Measurements from ENCODE around the gene PTPRT.

The PTPRT gene

GRCh38 chr20:42161228-42161829, 1028.4 kb downstream of the PTPRT start:
- no peak for DNase-seq

DNA sequence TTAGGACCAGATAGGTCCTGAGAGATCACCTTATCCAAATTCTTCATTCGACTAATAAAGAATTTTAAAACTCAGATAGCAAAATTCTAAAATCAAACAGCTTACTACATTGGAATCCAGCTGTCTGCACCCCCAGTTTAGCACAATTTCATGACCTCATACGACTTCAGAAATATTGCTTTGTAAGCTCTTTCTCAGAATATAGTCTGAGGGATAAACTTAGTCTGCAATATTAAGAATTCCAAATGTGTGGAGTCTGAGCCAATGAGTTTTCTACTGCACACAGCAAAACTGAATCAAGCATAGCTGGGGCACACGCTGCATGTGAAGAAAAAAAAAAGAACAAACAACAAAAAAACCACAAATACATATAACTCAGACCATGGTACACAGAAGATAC, 1029.9 kb downstream of the PTPRT start:
- no peak for DNase-seq

DNA sequence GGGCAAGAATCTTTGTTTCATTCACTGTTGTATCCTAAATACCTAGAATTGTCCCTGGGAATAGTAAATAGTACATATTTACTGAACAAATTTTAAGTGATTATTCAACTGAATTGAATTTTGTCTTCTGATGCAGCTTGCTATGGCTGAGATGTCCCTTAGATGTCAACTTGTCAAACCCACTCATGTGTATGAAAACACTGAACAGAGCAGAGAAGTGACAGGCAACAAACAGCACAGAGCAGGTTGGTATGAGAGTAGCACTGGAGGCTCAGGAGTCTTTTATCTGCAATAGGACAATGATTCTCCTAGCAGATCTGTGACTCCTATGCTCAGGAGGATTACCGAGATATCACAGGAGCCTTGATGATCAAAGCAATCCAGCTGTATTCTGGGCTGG, 1031.4 kb downstream of the PTPRT start:
- no peak for DNase-seq

GRCh38 chr20:42155586-42155985, 1034.1 kb downstream of the PTPRT start:
- no peak for DNase-seq

- DNase-seq: no peak
Observed at GRCh38 chr20:42152575-42152974, 1037.1 kb downstream of the PTPRT start.

DNA sequence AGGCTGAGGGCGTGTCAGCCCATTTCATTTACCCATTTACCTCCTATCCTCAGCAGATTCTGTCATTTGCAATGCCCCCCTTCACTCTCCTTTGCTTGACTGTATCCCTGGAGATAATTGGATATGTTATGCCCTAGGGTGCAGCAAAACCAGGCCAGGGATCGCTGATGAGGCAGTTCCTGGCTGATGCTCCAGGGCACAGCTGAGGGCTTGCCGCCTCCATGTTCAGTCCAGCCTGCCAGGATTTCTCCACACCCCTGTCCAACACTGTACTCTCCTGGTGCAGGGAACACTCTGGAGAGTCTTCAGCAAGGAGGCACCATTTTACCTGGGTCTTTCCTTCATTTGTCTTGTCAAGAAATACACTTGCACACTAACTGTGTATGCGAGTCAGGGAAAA, 1039.5 kb downstream of the PTPRT start:
- DNase-seq: no peak

- DNase-seq: no peak
Observed at GRCh38 chr20:42138729-42139128, 1051.0 kb downstream of the PTPRT start.

GRCh38 chr20:42134265-42135098, 1055.2 kb downstream of the PTPRT start:
- no peak for DNase-seq

DNA sequence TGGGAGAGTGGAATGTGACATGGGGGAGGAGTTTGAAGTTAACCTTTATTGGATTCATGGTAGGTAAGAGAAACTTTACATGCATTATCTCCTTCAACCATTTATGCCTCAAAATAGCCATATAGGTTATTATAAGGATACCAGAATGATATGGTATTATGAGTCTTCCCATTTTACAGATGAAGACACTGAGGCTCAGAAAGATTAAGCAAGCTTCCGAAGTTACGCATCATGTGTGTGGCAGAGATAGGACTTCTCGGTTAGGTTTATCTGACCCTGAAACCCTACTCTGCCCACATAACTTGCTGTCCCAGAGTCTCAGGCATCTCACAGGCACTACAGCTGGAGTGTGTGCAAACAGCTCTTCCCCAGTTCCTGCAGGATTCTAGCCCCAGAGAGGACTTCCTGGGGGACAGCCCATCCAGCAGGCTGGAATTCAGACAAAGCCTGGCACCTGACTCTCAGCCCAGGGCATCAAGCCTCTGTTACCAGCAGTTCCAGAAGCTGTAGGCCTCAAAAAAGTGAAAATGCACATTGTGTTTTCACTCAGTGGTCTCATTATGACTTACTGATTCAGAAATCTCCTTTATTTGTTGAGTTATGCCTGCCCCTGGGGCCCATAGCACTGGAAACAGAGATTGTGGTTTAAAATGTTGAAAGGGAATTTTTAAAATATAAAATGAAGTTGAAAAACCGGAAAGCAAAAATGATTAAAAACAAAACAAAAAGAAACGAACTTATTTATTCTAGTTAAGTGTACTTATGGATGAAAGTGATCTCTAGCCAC, 1058.7 kb downstream of the PTPRT start:
- no peak for DNase-seq

GRCh38 chr20:42125426-42125825, 1064.3 kb downstream of the PTPRT start:
- no peak for DNase-seq

- no peak for DNase-seq
Observed at GRCh38 chr20:42123981-42124473, 1065.7 kb downstream of the PTPRT start.

DNA sequence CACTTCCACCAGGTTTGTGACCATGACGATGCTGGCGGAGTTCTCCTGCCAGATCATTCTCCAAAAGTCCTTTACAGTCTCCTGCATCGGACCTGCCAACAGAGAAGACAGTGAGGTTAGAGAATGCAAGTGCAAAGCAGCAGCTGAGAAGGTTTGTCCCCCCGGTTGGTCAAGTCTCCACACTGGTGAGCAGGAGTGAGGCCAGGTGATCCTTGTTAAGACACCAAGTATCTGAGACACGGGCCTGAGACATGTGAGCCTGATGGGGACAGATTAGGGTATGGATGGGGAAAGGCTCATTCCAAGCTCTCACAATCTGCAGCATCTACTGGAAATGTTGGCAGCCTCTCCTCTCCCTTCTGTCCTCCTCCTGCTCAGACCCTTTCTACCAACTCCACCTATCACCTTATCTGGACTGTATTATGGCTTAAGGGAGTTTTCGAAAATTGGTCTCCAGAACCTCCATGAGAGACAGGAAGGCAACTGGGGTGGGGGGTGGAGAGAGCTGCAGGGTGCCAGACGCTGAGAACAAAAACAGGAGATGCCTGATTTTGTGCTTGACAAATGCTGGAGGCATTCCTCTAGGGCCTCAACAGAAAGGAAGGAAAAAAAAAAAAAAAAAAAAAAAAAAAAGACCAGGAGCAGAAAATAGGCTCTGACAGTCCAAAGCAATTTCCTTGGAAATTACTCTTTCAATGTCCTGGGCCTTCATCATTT, 1071.1 kb downstream of the PTPRT start:
- DNase-seq: no peak

DNA sequence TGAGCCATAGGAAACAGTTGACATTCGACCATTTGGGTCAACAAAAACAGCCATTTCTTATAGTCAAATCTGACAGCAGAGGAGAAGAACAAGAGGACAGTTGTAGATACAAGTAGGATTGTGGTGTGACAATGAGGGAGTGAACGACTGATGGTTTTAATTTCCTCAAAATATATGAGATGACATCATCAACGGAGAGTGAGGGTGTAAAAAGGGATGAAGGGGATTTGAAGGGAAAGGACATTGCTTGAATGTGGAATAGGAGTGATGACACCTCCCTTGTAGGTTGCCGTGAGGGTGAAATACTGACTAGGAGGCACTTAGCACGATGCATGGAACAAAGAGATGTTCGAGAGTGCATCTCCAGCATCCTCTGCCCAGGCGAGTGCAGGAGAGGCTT, 1071.7 kb downstream of the PTPRT start:
- no peak for DNase-seq

GRCh38 chr20:42113236-42113635, 1076.5 kb downstream of the PTPRT start:
- DNase-seq: no peak

DNA sequence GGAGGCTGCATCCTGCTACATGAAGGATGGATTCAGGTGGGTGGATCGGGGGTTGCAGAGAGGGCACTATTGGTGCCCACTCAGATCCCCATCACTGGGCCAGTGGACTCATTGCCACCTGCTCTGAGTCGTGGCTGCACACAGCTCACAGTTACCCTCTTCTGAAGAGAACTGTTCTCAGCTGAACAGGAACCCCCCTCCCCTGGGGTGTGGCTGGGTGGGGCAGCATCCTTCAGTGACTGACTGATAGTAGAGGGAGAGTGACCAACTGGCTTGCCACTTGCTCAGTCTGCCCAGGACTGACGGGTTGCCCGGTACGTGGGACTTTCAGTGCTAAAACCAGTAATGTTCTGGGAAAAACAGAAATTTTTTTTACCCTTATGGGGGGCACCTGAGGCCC, 1077.5 kb downstream of the PTPRT start:
- DNase-seq: no peak

DNA sequence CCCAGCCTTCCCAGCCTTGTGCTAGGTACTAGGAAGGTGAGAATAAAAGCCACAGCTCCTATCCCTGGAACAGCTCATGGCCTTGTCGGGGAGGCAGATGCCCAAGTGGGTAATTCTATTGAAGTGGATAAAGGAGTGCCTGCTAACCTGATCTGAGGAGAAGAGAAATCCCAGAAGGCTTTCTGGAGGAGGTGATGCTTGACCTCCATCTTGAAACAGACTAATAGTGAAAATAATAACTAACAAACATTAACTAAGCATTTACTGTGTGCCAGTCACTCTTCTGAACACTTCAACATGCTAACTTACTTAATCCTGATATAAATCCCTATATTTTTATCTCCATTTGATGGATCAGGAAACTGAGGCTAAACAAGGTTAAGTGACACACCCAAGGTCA, 1078.4 kb downstream of the PTPRT start:
- no peak for DNase-seq

GRCh38 chr20:42110301-42110700, 1079.4 kb downstream of the PTPRT start:
- DNase-seq: no peak

GRCh38 chr20:42102000-42102399, 1087.7 kb downstream of the PTPRT start:
- DNase-seq: no peak

- DNase-seq: no peak
Observed at GRCh38 chr20:42100137-42100704, 1089.5 kb downstream of the PTPRT start.

- DNase-seq: no peak
Observed at GRCh38 chr20:42099101-42099500, 1090.6 kb downstream of the PTPRT start.

DNA sequence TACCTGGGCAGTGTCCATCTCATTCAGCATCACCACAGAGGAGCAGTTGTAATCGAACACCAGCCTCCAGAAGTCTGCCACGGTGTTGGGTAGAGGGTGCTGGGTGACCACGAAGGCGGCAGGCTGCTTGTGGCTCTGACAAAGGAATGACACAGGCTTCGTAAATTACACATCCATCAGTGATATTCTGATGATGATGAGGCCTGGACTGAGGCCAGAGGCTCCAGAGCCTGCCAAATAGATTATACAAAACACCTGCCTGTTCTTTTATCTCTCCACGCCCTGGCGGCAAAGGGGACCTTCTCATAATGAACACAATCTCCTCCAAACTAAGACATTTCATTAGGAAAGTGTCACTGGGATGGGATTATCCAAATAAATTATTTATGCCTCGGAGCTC, 1091.3 kb downstream of the PTPRT start:
- no peak for DNase-seq

GRCh38 chr20:42097741-42098140, 1092.0 kb downstream of the PTPRT start:
- DNase-seq: no peak

- DNase-seq: no peak
Observed at GRCh38 chr20:42095221-42095620, 1094.5 kb downstream of the PTPRT start.

All from activated effector memory CD4-positive, alpha-beta T cell treated with Interleukin-2 at 50 U/mL for 16 hours (primary cell).